Raji (cell line): ENCODE data around the gene IMP3.

ENCODE experiments used
- POLR2A ChIP-seq: IDR thresholded peaks from 2 replicates; pipeline ENCODE4 v1.6.1; 2011; ENCODE audit warnings: low read depth, low read length, control low read depth; ENCODE audit not compliant: insufficient read depth

The IMP3 gene

GRCh38 chr15:75656813-75657212 is 16.8 kb upstream of the IMP3 start:
- no peak for TF ChIP-seq POLR2A

GRCh38 chr15:75656331-75656730 is 16.3 kb upstream of the IMP3 start:
- TF ChIP-seq POLR2A = no peak

- no peak for TF ChIP-seq POLR2A
Observed at GRCh38 chr15:75655931-75656330, 15.9 kb upstream of the IMP3 start.

GRCh38 chr15:75654201-75654907 is 14.3 kb upstream of the IMP3 start:
- TF ChIP-seq POLR2A = no peak

GRCh38 chr15:75653347-75653913 is 13.4 kb upstream of the IMP3 start:
- TF ChIP-seq POLR2A = no peak

- no peak for TF ChIP-seq POLR2A
Observed at GRCh38 chr15:75651810-75652543, 12.0 kb upstream of the IMP3 start.

- TF ChIP-seq POLR2A = no peak
Observed at GRCh38 chr15:75650908-75651809, 11.1 kb upstream of the IMP3 start.

- TF ChIP-seq POLR2A = no peak
Observed at GRCh38 chr15:75649848-75650247, 9.8 kb upstream of the IMP3 start.

- TF ChIP-seq POLR2A = no peak
Observed at GRCh38 chr15:75649045-75649761, 9.2 kb upstream of the IMP3 start.

- TF ChIP-seq POLR2A = no peak
Observed at GRCh38 chr15:75648156-75649000, 8.4 kb upstream of the IMP3 start.

- no peak for TF ChIP-seq POLR2A
Observed at GRCh38 chr15:75647370-75648155, 7.5 kb upstream of the IMP3 start, which contains the start of gene SNX33. Gene SNX33 (plus strand): TSS chr15:75647912. CDS start chr15:75649103, 1,191 bp downstream.

- TF ChIP-seq POLR2A = no peak
Observed at GRCh38 chr15:75646944-75647364, 6.9 kb upstream of the IMP3 start.
